K562 (cell line): Measurements from ENCODE around the gene CDT1. TPM values are rescaled to one million over a fixed set of nuclear protein-coding genes. Genes with fewer than 3 reads are reported as not detected.

Source experiments
- ATAC-seq: fragments of 200-7000 bp; cut with Tn5 transposase; 3 replicates; pipeline ENCODE4 v1.9.1; 2020; ENCODE audit warnings: moderate library complexity
- BruUV-seq: library from RNA; stranded (reverse); fragments of 400-500 nt; replicated peaks from 2 replicates; lab custom pipeline; 2021; lab: Mats Ljungman, UMichigan
- CTCF ChIA-PET: fragments of 300-600 bp; formaldehyde crosslinking; extraction: SDS; loops from one replicate; lab custom pipeline; 2021; ENCODE audit warnings: low intra/inter-chr PET ratio; lab: Yijun Ruan, JAX
- POLR2A ChIA-PET: fragments of 300-600, 350-650 bp; sonication (Branson Sonifier 250); formaldehyde crosslinking; extraction: SDS; loops from one replicate; lab custom pipeline; 2021; ENCODE audit warnings: antibody characterized with exemption, inconsistent platforms; lab: Yijun Ruan, JAX
- DNase-seq, 4 experiments: peaks; one replicate each; pipeline versions ENCODE4 v3.0.0 to v3.0.0-alpha.2; 2011 to 2018; ENCODE audit warnings: low spot score in 3 of 4, mixed read lengths in 3 of 4; ENCODE audit errors: extremely low read depth in 1 of 4
- FAIRE-seq: peaks from 2 replicates; lab custom pipeline; 2011; peaks lifted over from hg19 to GRCh38; lab: Jason Lieb, UNC
- H2AFZ ChIP-seq: 2 replicates; pipeline ENCODE4 v1.6.0; 2011; ENCODE audit warnings: low read depth, low read length, control low read depth, inconsistent platforms
- H3K27ac ChIP-seq: fragments of 200-600 bp; 3 replicates; pipeline ENCODE4 v1.8.0; 2011; ENCODE audit warnings: low read depth, mild to moderate bottlenecking, control low read depth, inconsistent platforms, low read length, moderate library complexity, mixed read lengths; ENCODE audit errors: extremely low read depth
- H3K27me3 ChIP-seq, 2 experiments: fragments of 300-600 bp in 1 of 2; 2 replicates in 1 of 2; 3 replicates in 1 of 2; pipeline versions ENCODE4 v1.6.0 to v1.8.0; 2011; ENCODE audit warnings: inconsistent platforms in 2 of 2, low read length in 2 of 2, mild to moderate bottlenecking in 1 of 2, mixed read lengths in 1 of 2, moderate library complexity in 1 of 2; ENCODE audit not compliant: control insufficient read depth in 2 of 2, insufficient read depth in 2 of 2
- H3K36me3 ChIP-seq: fragments of 300-600 bp; 3 replicates; pipeline ENCODE4 v1.8.0; 2011; ENCODE audit warnings: mild to moderate bottlenecking, low read length, inconsistent platforms; ENCODE audit not compliant: control insufficient read depth, insufficient read depth
- H3K4me1 ChIP-seq, 2 experiments: fragments of 200-600 bp in 1 of 2; replicated peaks in 1 of 2; 2 replicates in 1 of 2; 3 replicates in 1 of 2; pipeline versions ENCODE4 v1.5.1 to v1.8.0; 2011; ENCODE audit warnings: inconsistent platforms in 2 of 2, low read length in 2 of 2, mild to moderate bottlenecking in 1 of 2, mixed read lengths in 1 of 2, moderate library complexity in 1 of 2; ENCODE audit not compliant: control insufficient read depth in 2 of 2, insufficient read depth in 2 of 2
- H3K4me2 ChIP-seq: 2 replicates; pipeline ENCODE4 v1.6.1; 2011; ENCODE audit warnings: low read length, control low read depth, inconsistent platforms, mixed read lengths; ENCODE audit not compliant: insufficient read depth
- H3K4me3 ChIP-seq: fragments of 200-600 bp; sonication (generic), shearing (Covaris generic); 2 replicates; pipeline ENCODE4 v1.5.1; 2016; ENCODE audit warnings: control low read depth, inconsistent platforms
- H3K79me2 ChIP-seq: fragments of 200-600 bp; 3 replicates; pipeline ENCODE4 v1.8.0; 2011; ENCODE audit warnings: low read length, inconsistent platforms; ENCODE audit not compliant: control insufficient read depth, insufficient read depth
- H3K9ac ChIP-seq, 2 experiments: 2 replicates each; pipeline versions ENCODE4 v1.6.0 to v1.6.1; 2011; ENCODE audit warnings: low read depth in 2 of 2, low read length in 2 of 2, control low read depth in 1 of 2, inconsistent platforms in 1 of 2, mild to moderate bottlenecking in 1 of 2, mixed read lengths in 1 of 2; ENCODE audit not compliant: insufficient read depth in 1 of 2
- H3K9me1 ChIP-seq: one replicate; pipeline ENCODE4 v1.6.0; 2011; ENCODE audit warnings: inconsistent platforms, mild to moderate bottlenecking, low read length, moderate library complexity; ENCODE audit not compliant: control insufficient read depth, insufficient read depth
- H3K9me3 ChIP-seq: replicated peaks from 2 replicates; pipeline ENCODE4 v1.5.1; 2011; ENCODE audit warnings: low read depth, low read length, inconsistent platforms; ENCODE audit not compliant: control insufficient read depth, insufficient read depth
- H4K20me1 ChIP-seq: replicated peaks from 2 replicates; pipeline ENCODE4 v1.6.1; 2011; ENCODE audit warnings: low read length, inconsistent platforms, mixed read lengths; ENCODE audit not compliant: control insufficient read depth, insufficient read depth
- PKNOX1 ChIP-seq: fragments of 450-650 bp; IDR thresholded peaks from 2 replicates; pipeline ENCODE4 v1.6.1; 2016
- TBP ChIP-seq: optimal IDR thresholded peaks from 2 replicates; pipeline ENCODE3; 2011; ENCODE audit warnings: low read depth, low read length, improper control_type of control experiment
- ZBTB49 ChIP-seq: sonication (generic); formaldehyde crosslinking; IDR thresholded peaks from 2 replicates; pipeline ENCODE4 v1.8.0; 2022; ENCODE audit warnings: missing genetic modification reagents, mild to moderate bottlenecking, borderline replicate concordance
- ZNF146 ChIP-seq: IDR thresholded peaks from one replicate; pipeline ENCODE4 v1.6.1; 2018; ENCODE audit warnings: missing compliant biosample characterization; ENCODE audit not compliant: unreplicated experiment
- ZNF253 ChIP-seq: fragments of 250-450 bp; sonication (Bioruptor Pico); conservative IDR thresholded peaks from 2 replicates; pipeline ENCODE4 v1.6.1; 2021; ENCODE audit warnings: mild to moderate bottlenecking
- WGBS: fragments of 100-300 bp; shearing (Covaris generic); methylation state at CpG from one replicate; pipeline ENCODE4 v1.1.6; 2016; ENCODE audit warnings: low coverage, mixed read lengths; ENCODE audit not compliant: insufficient coverage; ENCODE audit errors: missing lambda C conversion rate; 5-methylcytosine and 5-hydroxymethylcytosine counted together
- in situ Hi-C: fragments of 300-500 bp; cut with MboI; formaldehyde crosslinking; loops from 4 replicates; pipeline ENCODE4 v1.15.0; 2018; ENCODE audit warnings: inconsistent platforms, mixed read lengths
- intact Hi-C: fragments of 100-400 bp; cut with micrococcal nuclease; formaldehyde crosslinking; loops from 2 replicates; pipeline ENCODE4 v1.14.2; 2022
- polyA plus RNA-seq, 8 experiments: library from polyadenylated mRNA; depleted of rRNA in 4 of 8; stranded (reverse) in 5 of 8; unstranded in 3 of 8; fragments of >200 nt; fragmentation: Nextera tagmentation in 2 of 8; fragmentation: Illumina TruSeq in 1 of 8; extraction: Ambion mirVana in 2 of 8; extraction: Trizol in 1 of 8; gene quantifications; 2 replicates each; pipeline versions ENCODE4 v1.2.1 to v1.2.3, GENCODE V29; 2011 to 2014; ENCODE audit warnings: inconsistent platforms in 1 of 8, missing spikeins in 1 of 8
- total RNA-seq, 7 experiments: library from RNA; depleted of rRNA in 6 of 7; stranded (reverse); fragments of >200 nt in 6 of 7; fragmentation: Illumina TruSeq in 2 of 7; extraction: Trizol in 2 of 7; gene quantifications; 2 replicates each; pipeline versions ENCODE4 v1.2.1 to v1.2.3, GENCODE V29; 2011 to 2021; ENCODE audit warnings: low replicate concordance in 1 of 7

CDT1 gene
- total and polyA plus RNA-seq, 9 of the 15 experiments (the other 6 are each of a cell fraction or from before 2014, with no cell fraction given) = 0.92 to 178 (median 14.2) TPM

- TF ChIP-seq PKNOX1 (no peak), ZNF253 (no peak), ZBTB49 (no peak)
- TF ChIP-seq, all 486 proteins: peak for 3
Observed at GRCh38 chr16:88853325-88853941, 49.8 kb downstream of the CDT1 start (continued).

GRCh38 chr16:88854306-88855111 is 50.9 kb downstream of the CDT1 start:
- Histone ChIP-seq H3K27me3 (no peaks in the 10 kb centered on the region), H3K4me2 (no peak overlapping the region), H3K27ac (no peak overlapping the region), H3K9me1 (peaks cover 6% of the 10 kb centered on the region), H3K9me3 (no peaks in the 10 kb centered on the region), H2AFZ (no peak overlapping the region), H3K4me3 (no peak overlapping the region), H3K4me1 (peaks cover 8 to 55% of the 10 kb centered on the region in 2 experiments), H3K9ac (peak overlapping the region in 1 of 2 experiments; percentile 83; a peak in 2 of 4 replicates), H3K36me3 (peaks cover 21% of the 10 kb centered on the region; the same call in 2 of the 3 replicates), H3K79me2 (peaks cover 23% of the 10 kb centered on the region), H4K20me1 (no peaks in the 10 kb centered on the region; the same call in 1 of the 2 replicates)
- peak; percentile 14 for TF ChIP-seq TBP
- TF ChIP-seq ZNF146 = no peak
- intact Hi-C loops = no loop called here
- in situ Hi-C loops = no loop called here
- FAIRE-seq = no peak
- CTCF ChIA-PET = no interaction called here
- BruUV-seq = no TSS peak
- 57% methylated on average over 19 of the region's 20 CpGs for WGBS
- peak; percentile 35 to 73 (median 55) for DNase-seq
- no peak for ATAC-seq
- POLR2A ChIA-PET = no interaction called here
